WTC11 (cell line): ENCODE data around the gene LTV1.

Experiments used
- CTCF ChIP-seq: fragments of 200-600 bp; IDR thresholded peaks from 2 replicates; pipeline ENCODE4 v1.8.0; 2022; ENCODE audit warnings: antibody characterized with exemption
- E2F4 ChIP-seq: sonication (generic); formaldehyde crosslinking; IDR thresholded peaks from 2 replicates; pipeline ENCODE4 v1.8.1; 2022; ENCODE audit warnings: low read depth, mild to moderate bottlenecking, moderate library complexity, missing genetic modification reagents, borderline replicate concordance
- FOXK1 ChIP-seq: sonication (generic); formaldehyde crosslinking; IDR thresholded peaks from 2 replicates; pipeline ENCODE4 v1.8.0; 2022; ENCODE audit warnings: mild to moderate bottlenecking, moderate library complexity, missing genetic modification reagents
- JUN ChIP-seq: sonication (generic); formaldehyde crosslinking; IDR thresholded peaks from 2 replicates; pipeline ENCODE4 v1.8.0; 2023; ENCODE audit warnings: mild to moderate bottlenecking, missing genetic modification reagents
- TEAD4 ChIP-seq: sonication (generic); formaldehyde crosslinking; IDR thresholded peaks from 2 replicates; pipeline ENCODE4 v1.8.0; 2022; ENCODE audit warnings: mild to moderate bottlenecking, missing genetic modification reagents
- ZNF263 ChIP-seq: sonication (generic); formaldehyde crosslinking; IDR thresholded peaks from 2 replicates; pipeline ENCODE4 v1.8.1; 2022; ENCODE audit warnings: low read depth, mild to moderate bottlenecking, moderate library complexity, missing genetic modification reagents
- ZNF281 ChIP-seq: sonication (generic); formaldehyde crosslinking; IDR thresholded peaks from 2 replicates; pipeline ENCODE4 v1.8.0; 2023; ENCODE audit warnings: mild to moderate bottlenecking, missing genetic modification reagents

GRCh38 chr6:143867236-143867635 lies 24.1 kb downstream of the LTV1 start:
- TF ChIP-seq ZNF263 (CRISPR knock-in tag) (no peak), CTCF (no peak), JUN (no peak), FOXK1 (CRISPR knock-in tag) (no peak), ZNF281 (CRISPR knock-in tag) (no peak), E2F4 (no peak), TEAD4 (no peak)
